HG03354 (cell line): Measurements from ENCODE around the gene RAC2.
"Not testable (repeated sequence)": the region's sequence is repeated elsewhere in the genome, so short reads cannot be mapped to it uniquely, and the experiment has no call there.

Experiments used
- ATAC-seq: cut with Tn5 transposase; IDR thresholded peaks from one replicate; pipeline ENCODE4 v1.9.1; 2021; ENCODE audit warnings: mild to moderate bottlenecking; ENCODE audit not compliant: unreplicated experiment, poor library complexity, severe bottlenecking

RAC2 gene

DNA sequence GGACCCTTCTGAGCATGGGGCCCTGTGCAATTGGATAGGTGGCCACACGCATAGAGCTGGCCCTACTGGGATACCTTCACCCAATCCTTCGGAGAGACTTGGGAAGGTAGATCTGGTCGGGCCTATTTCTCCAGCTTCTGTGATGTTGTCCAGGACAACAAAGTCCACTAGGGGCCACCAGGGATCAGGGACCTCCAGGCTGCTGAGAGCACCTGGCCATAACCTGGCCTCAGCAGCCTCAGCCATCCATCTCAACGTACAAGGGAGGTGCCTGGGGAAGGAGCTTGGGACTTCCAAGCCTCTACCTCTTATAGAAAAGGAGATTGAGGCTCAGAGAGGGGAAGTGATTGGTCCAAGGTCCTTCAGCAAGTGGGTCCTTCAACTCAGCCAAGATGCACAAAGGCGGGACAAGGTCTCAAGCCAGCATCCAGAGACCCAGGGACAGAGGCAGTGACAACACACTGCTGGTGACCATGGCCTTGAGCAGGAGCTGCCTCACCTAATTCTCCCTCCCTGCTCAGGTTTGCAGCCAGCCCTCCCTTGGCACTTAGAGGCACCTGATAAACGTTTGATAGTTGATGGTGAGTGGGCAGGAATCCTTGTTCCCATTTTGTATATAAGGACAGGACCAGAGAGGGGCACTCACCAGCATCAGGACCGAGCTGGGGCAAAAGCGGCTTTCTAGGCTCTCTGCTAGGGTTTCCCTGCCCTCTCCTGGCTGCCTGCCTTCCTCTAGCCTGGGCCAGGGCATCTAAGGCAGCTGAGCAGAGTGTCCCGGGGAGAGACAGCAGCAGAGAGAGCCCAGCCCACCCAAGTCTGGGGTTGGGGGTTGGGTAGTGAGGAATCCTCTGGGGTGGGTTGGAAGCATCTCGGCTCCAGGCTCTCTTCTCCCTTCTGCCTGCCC, 4.5 kb downstream of the RAC2 start:
- ATAC-seq, result no peak

DNA sequence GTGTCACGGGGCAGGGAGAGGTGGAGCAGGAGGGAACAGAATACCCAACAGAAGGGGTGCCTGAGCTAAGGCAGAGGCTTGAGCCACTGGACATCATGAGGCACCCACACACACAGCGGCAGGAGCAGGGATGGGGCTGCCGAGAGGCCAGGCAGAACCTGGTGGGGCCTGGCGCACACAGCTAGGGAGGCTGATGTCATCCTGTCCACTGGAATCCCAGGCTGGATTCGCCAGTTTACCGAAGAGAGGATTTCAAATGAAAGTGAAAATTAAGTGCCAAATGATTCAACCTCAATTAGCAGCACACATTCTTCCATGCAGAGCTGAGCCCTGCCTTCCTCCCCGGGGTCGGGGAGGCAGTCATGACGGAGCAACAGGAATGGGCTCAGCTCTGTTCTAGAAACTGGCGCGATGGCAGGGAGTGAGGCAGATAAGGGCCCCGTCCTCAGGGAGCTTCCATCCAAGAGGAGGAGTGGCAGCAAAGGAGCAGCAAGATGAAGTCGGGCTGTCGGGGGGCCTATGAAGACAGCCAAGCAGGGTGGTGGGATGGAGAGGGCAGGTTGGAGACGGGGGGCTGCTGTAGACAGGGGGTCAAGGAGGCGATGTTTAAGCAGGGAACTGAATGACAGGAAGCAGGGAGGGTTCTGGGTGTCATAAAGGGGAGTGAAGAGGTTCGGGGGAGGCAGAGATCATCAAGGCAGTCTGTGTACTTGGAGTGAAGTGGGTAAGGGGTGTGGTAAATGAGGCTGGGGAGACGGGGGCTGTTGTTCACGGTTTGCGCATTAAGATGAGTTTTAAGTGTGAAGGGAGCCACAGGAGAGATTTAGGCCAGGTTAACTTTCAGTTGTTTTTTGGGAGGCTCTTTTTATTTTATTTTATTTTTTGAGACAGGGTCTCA, 6.4 kb downstream of the RAC2 start:
- no peak for ATAC-seq

DNA sequence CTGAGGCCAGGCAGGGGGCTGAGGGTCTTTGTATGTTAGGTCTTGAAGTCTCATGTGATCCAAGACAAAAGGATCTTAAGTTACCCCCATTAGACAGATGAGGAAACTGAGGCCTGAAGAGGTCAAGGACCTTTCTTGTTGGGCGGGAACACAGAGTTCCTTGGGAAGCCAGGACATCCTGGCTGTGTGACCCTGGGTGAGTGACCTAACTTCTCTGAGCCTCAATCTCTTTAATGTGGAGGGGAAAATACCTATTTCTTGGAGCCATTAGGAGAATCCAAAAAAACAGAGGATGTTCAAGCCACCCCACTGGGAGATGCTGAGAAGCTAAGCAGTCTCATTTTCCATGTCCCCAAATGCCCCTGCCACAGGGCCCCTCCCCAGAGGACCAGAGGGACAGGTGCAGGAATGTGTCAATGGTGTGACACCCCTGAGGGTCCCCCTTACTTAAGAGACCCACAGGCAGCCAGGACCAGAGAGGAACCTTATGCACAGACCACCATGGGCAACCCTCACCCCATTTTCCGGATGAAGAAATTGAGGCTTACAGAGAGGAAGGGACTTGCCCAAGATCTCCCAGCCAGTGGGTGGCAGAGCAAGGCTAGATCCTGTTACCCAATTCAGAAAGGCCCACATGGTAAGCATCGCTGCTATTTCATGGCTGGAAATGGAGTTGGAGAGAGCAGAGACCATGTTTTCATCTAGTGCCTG, 8.0 kb downstream of the RAC2 start:
- no peak for ATAC-seq

DNA sequence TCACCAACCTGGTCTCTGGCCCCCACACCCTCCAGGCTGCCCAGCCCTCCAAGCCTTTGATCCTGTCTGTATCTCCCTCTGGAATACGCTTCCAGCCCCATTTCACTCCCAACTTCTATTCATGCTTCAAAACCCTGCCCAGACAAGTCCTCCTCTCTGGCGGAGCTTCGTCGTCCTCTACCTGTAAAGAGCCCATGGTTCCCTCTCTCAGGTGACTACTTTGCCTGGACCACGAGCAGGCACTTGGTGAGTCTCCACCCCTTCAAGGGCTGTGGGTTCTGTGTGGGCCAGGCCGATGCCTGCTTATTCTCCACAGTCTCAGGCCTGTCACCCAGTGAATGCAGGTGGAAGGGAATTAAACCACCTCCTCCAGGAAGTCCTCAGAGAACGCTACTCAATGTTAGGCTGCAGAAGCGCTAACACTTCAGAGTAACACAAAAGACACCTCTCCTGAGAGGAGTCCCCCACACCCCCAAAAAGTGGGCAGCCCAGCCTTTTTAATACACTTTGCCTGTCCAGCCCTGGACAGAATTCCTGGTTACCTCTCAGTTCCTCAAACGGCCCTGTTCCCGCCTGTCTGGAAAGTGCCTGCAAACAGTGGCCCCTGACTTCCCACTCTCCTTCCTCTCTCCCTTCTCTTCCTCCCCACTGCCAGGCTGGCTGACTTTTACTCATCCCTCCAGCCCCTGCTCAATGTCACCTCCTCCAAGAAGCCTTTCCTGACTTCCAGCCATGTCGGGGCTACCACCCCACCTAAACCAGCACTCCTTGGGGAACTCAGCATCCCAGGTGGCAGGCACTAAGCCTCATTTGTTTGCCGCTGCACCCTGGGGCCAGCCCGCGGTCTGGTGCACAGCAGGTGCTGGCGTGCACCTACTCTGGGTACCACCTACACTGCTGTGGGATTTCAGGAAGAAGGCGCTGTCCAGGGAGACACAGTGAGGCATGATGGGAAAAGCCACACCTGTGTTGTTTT, 9.0 kb downstream of the RAC2 start:
- no peak for ATAC-seq

DNA sequence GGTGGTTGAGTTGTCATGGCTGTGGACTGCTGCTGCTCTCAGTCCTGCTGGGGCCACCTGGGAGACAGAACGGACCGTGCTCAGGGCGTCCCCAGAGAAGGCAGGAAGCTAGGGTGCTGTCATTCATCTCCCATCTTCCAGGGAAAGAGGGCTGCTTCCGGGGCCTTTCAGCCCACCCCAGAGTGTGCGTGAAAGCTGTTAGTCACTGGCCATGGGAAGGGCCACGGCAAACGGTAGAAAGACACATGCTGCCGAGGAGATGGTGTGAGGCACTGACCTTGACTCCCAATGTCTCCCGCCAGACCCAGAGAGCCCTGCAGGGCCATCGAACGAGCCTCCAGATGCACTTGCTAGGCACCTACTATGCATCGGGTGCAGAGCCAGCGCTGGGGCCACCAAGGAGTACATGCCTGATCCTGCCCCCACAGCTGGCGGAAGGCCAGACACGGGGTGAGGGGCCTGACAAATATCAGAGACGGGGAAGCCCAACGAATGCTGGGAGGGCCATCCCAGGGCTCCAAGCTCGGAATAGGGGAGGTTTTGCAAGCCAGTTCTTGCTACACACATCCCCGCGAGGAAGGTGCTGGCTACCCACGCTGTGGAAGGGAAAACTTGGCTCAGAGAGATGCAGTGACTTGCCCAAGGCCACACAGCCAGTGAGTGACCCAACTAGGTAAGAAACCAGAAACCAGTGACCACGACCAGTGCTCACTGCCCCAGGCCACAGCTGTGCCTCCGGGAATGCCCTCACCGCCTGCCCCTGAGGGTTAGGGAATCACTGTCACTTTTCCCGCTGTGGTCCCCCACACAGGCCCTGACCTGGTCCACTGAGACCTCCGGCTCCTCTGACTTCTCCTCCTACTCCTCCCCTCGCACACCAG, 10.1 kb downstream of the RAC2 start:
- no peak for ATAC-seq

DNA sequence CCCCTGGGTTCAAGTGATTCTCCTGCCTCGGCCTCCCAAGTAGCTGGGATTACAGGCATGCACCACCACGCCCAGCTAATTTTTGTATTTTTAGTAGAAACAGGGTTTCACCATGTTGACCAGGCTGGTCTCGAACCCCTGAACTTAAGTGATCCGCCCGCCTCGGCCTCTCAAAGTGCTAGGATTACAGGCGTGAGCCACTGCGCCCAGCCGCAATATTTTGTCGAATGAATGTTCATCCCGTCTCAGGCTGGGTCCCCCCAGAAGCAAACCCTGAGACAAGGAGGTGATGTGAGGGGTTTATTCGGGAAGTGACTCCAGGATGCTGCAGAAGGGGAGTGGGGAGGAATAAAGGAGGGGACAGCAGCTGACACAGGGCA, 10.7 kb downstream of the RAC2 start:
- not testable (repeated sequence) for ATAC-seq

DNA sequence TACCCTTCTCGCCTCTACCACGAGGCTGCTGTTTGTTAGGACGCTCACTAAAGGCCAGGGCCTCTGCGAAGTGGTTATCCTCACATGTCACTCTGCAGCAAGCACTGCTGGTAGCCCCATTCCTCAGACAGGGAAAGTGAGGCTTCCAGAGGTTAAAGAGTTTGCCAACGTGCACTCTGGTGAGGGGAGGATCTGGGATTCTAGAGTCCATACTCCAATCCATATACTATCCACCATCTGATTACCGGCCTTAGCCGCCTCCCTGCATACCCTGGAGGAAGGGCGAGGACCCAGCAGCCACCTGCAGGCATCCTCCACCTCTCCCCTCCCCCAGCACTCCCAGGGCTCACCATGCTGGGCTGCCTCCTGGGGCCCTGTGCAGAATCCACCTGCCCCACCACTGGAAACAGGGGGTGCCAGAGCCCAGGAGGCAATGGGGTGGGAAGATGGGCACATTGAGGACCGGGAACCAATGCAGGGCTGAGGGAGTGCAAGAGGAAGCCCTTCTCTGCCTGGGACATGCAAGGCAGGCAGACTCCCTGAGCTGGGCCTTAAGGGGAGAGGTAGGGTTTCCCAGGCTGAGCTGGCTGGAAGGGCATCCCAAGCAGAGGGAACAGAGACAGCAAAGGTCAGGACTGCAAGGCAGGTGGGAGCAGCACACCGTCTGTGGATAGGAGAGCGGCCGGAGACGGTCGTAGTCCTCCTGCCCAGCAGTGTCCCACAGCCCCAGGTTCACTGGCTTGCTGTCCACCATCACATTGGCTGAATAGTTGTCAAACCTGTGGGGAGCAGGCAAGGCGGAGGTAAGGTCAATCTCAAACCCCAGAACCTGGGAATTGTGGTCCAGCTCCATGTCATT, 11.7 kb downstream of the RAC2 start:
- no peak for ATAC-seq

DNA sequence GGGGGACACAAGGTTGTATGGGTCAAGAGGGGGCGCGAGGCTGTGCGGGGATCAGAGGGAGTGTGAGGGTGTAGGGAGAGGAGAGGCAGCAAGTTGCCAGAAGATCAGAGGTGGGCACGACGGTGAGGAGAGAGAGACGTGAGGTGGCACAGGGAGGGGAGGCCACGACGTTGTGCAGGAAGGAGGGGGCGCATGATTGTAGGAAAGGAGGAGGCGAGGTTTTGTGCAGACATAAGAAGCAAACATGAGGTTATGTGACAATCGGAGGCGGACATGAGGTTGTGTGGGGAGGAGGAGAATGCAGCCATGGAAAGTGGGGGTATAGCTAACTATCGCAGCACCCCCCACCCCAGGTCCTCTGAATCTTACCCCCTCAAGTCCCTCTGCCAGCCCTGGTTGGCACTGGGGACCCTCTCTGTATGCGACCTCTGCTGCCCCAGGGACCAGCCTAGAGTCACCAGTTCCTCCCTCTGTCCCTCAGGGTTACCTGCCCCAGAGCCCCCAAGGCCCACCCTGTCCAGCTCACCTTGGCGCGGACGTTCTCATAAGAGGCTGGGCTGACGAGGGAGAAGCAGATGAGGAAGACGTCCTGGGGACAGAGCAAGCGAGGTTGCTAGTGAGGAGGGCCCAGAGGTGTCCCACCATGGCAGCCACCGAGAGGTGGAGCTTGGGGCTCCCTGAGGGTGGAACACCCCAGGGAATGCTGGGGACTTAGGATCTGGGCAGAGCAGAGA, 12.5 kb downstream of the RAC2 start:
- no peak for ATAC-seq

DNA sequence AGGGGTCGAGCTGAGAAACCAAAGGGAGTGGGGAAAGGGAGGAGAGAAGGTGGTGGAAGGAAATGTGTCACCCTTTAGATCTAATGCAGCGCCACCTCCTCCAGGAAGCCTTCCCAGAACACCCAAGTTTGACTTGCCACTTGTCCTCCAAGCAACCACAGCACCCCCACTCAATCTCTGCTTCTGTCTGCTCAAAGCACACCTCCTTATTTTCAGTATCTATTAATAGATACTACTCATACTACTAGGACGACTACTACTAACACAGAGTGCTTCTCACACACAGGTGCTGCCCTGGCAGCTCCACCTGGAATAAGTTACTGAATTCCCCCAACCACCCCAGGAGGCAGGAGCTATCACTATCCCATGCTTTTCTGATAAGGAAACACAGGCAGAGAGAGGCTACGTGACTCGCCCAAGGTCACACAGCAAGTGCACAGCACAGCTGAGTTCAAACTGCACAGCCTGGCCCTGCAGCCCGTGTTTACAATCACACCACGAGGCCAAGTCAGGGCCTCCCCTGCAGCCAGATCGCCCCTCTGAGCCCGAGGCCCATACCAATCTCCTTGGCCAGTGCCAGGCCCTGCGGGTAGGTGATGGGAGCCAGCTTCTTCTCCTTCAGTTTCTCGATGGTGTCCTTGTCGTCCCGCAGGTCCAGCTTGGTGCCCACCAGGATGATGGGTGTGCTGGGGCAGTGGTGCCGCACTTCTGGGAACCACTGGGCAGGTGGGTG, 13.2 kb downstream of the RAC2 start:
- ATAC-seq, result peak; percentile 33

DNA sequence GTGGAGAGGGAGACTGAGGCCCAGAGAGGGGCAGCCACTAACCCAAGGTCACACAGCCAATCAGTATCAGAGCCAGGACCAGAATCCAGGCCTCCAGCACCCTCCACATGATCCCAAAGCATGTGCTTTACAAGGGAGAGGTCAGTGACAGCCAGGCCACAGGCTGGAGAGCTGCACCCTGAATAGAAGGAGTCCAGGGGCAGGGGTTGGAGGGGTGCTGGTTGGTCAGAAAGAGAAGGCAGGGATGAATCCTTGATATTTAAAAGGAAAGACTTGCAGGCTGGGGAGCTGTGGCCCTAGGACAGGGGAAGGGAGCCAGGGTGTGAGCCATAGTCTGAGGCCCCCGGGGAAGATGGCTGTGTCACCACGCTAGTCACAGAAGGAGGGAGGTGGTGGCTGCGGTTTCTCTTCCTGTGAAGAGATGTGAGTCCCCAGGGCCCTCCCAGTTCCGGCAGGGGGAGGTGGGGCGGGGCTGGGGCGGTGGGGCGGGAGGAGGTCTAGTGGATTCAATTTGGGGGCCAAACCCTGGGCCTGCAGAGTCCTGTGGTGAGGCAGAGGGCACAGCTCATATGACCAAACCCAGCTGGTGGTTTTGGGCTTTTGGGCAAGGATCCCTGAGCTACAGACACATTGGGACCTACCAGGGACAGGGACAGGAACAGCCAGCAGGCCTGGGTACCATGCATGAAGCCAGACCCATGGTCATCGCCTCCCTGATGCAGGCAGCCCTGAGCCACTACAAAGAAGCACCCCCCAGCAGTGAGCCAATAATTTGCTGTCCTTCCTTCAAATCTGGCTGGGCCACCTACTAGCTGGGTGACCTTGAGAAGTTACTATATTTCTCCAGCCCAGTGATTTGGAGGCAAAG, 14.0 kb downstream of the RAC2 start:
- peak; percentile 53 for ATAC-seq

DNA sequence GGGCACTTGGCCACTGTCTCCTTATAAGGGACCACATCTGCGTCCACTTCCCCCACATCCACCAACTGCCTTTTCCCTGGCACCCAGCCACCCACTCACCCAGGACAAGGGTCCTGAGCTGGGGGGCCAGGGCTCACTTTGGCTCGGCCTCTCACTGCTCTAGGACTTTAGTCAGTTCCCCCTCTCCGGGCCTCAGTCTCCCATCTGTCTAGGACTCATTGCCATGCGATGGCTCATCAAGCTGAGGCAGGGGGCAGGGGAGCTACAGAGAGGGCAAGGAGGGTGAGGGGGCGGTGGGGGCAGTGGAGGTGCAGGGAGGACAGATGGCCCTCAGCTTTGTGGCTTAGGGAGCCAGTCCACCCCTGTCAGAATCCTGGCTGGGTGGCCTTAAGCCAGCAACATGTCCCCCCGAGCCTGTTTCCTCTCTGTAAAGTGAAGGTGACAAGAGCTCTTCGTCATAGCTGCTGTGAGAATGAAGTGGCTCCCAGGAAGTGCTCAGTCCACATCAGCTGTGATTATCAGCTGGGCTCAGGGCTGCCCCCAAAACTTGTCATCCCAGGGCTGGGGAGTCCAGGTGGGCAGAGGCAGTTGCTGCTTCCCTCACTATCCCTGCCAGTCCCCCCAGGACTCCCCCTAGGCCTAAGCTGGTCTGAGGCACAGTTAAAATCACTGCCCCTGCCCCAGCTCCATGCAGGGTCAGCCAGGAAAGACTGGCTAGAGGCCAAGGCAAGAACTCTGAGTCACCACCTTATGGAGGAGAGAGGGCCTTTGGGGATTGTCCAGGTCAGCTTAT, 14.9 kb downstream of the RAC2 start:
- no peak for ATAC-seq

DNA sequence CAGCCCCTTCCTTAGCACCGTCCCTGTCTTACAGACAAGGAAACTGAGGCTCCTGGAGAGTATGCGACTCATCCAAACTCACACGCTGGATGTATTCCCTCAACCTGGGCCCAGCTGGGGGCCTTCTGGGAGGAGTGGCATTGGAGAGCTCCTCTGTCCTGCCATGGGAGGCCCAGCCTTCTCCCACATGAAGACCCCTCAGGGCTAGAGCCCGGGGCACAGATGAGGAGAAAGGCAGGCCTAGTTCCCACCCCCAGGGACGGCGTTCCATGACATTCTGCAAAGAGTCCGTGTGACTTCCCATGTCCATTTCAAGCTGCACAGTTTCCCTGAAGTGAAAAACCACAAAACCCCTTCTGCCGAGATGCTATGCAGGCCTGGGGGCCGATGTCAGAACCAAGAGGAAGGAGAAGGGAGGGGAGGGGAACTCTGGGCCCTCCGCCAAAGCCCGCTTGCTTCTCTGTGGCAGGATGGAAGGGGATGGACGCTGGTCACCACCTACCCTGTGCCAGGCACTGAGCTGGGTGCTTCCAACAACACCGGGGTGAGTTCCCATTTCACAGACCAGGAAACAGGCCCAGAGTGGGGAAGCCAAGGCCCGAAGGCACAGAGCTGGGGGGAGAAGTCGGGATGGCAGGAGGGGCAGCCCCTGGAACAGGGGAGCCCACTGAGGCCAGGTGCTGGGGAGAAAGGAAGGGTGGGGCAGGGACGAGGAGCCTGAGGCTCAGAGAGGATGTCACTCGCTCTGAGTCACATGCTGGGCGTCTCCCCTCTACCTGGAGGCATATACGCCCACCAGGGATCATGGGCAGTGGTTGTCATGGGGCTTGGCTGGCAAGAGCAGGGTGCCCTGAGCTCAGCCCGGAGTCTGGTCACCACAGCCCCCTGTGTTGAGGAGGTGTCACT, 15.7 kb downstream of the RAC2 start:
- no peak for ATAC-seq

DNA sequence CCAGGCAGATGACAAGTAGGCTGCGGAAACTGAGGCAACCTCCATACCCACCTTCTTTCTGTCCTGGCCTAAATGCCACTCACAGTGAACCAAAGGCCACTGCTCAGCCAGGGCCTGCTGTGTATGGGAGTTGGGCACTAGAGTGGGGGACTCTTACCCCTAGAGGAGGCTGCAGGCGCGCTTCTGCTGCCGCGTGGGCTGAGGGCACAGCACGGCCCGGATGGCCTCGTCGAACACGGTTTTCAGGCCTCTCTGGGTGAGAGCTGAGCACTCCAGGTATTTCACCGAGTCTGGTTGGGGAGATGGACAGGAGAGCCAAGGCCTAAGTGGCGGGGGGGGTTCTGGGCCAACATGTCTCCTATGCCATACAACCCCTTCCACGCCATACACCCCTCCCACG, 17.6 kb downstream of the RAC2 start:
- no peak for ATAC-seq
